GM19324 (cell line): Measurements from ENCODE around the gene EVX2.
A peak's percentile ranks its signal among the peaks of the same experiment; 100 is the strongest.

Experiments used
- ATAC-seq: cut with Tn5 transposase; IDR thresholded peaks from one replicate; pipeline ENCODE4 v1.9.1; 2021; ENCODE audit warnings: mild to moderate bottlenecking, moderate library complexity; ENCODE audit not compliant: unreplicated experiment, low FRiP score

The EVX2 gene

GRCh38 chr2:176122683-176123410 lies 39.1 kb upstream of the EVX2 start, which contains the start of gene HOXD9:
TSS of gene HOXD9 (plus strand) at chr2:176122719. CDS start at chr2:176122769, 50 bp downstream.
- no peak for ATAC-seq

GRCh38 chr2:176122052-176122682 lies 38.4 kb upstream of the EVX2 start:
- no peak for ATAC-seq

GRCh38 chr2:176121190-176122051 lies 37.7 kb upstream of the EVX2 start:
- ATAC-seq, result no peak

- no peak for ATAC-seq
Measured at GRCh38 chr2:176120364-176121189, 36.8 kb upstream of the EVX2 start.

GRCh38 chr2:176118601-176119339 lies 35.0 kb upstream of the EVX2 start:
- ATAC-seq, result no peak

- ATAC-seq, result no peak
Measured at GRCh38 chr2:176117823-176118371, 34.1 kb upstream of the EVX2 start.

- ATAC-seq, result no peak
Measured at GRCh38 chr2:176117162-176117822, 33.5 kb upstream of the EVX2 start.

GRCh38 chr2:176115883-176116813 lies 32.4 kb upstream of the EVX2 start, which contains the start of gene HOXD10:
TSS of gene HOXD10 (plus strand) at chr2:176116778. CDS start at chr2:176116834, 56 bp downstream.
- ATAC-seq, result no peak

GRCh38 chr2:176114930-176115625 lies 31.3 kb upstream of the EVX2 start:
- ATAC-seq, result no peak

GRCh38 chr2:176114120-176114929 lies 30.6 kb upstream of the EVX2 start:
- no peak for ATAC-seq

GRCh38 chr2:176112375-176113302 lies 28.9 kb upstream of the EVX2 start:
- ATAC-seq, result no peak

GRCh38 chr2:176111846-176112374 lies 28.1 kb upstream of the EVX2 start:
- ATAC-seq, result no peak

GRCh38 chr2:176111309-176111663 lies 27.5 kb upstream of the EVX2 start:
- ATAC-seq, result peak; percentile 69

GRCh38 chr2:176110415-176111308 lies 26.9 kb upstream of the EVX2 start:
- no peak for ATAC-seq
